OCI-LY3 (cell line): Measurements from ENCODE around the gene AATF.

Experiments used
- H2AFZ ChIP-seq: fragments of 200-600, 300-600 bp; shearing (Covaris generic); 2 replicates; pipeline ENCODE4 v1.6.0; 2014; ENCODE audit warnings: antibody characterized with exemption, low read depth, low read length
- H3K27ac ChIP-seq: fragments of 200-600, 300-600 bp; sonication (generic); 2 replicates; pipeline ENCODE4 v1.5.1; 2014; ENCODE audit warnings: mild to moderate bottlenecking, low read length, moderate library complexity, mixed read lengths
- H3K27me3 ChIP-seq: fragments of 200-600, 300-600 bp; sonication (generic); 2 replicates; pipeline ENCODE4 v1.6.1; 2014; ENCODE audit warnings: low read depth, low read length, mixed read lengths
- H3K36me3 ChIP-seq: fragments of 200-600, 300-600 bp; sonication (generic); replicated peaks from 2 replicates; pipeline ENCODE3; 2014; ENCODE audit warnings: low read depth, low read length, mixed read lengths
- H3K4me1 ChIP-seq: fragments of 300-600, 200-600 bp; sonication (generic); 2 replicates; pipeline ENCODE4 v1.6.1; 2014; ENCODE audit warnings: low read length, mixed read lengths
- H3K4me2 ChIP-seq: fragments of 200-600, 300-600 bp; sonication (generic); 2 replicates; pipeline ENCODE4 v1.6.1; 2014; ENCODE audit warnings: low read length, mixed read lengths
- H3K4me3 ChIP-seq: fragments of 300-600, 200-600 bp; sonication (generic); 2 replicates; pipeline ENCODE4 v1.5.1; 2014; ENCODE audit warnings: antibody characterized with exemption, mild to moderate bottlenecking, low read length, moderate library complexity
- H3K79me2 ChIP-seq: fragments of 300-600, 200-600 bp; shearing (Covaris generic); 2 replicates; pipeline ENCODE4 v1.6.1; 2014; ENCODE audit warnings: mild to moderate bottlenecking, low read length, mixed read lengths
- H3K9ac ChIP-seq: fragments of 300-600, 200-600 bp; shearing (Covaris generic); 2 replicates; pipeline ENCODE4 v1.6.0; 2014; ENCODE audit warnings: mild to moderate bottlenecking, low read length, moderate library complexity
- H3K9me3 ChIP-seq: fragments of 200-600, 300-600 bp; shearing (Covaris generic); 2 replicates; pipeline ENCODE4 v1.6.1; 2014; ENCODE audit warnings: low read length, mixed read lengths; ENCODE audit not compliant: insufficient read depth
- H4K20me1 ChIP-seq: fragments of 200-600, 300-600 bp; sonication (generic); 2 replicates; pipeline ENCODE4 v1.6.1; 2016; ENCODE audit warnings: low read length, mixed read lengths; ENCODE audit not compliant: insufficient read depth
- EZH2phosphoT487 ChIP-seq: fragments of 200-600 bp; shearing (Covaris generic); IDR thresholded peaks from 2 replicates; pipeline ENCODE4 v1.6.1; 2018; ENCODE audit warnings: antibody characterized with exemption, mixed run types, low read depth
- TF ChIP-seq, protein P1 (sequence below): fragments of 200-600, 300-600 bp; sonication (generic); IDR thresholded peaks from 2 replicates; pipeline ENCODE4 v1.5.1; 2014; ENCODE audit warnings: antibody characterized with exemption, low read length, low read depth

The AATF gene

DNA sequence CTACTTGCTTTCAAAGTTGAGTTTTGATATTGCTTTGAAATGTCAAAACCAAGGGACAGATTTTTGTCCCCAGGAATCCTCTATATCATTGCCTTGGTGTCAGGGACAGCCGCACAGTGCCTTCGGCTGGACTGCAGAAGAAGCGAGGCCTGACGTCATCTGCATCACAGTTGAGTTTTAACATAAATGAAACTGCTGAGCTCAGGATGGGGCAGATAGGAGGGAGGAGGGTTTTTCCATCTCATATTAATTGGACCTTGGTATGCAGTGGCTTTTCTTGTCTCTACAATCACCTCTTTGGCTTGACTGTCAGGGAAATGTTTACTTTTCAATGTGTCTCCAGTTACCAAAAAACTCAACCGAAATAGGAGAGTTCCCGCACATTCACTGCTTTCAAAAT is 111.3 kb downstream of the AATF start:
- H3K9ac ChIP-seq = no peak overlapping the region
- H3K27ac ChIP-seq = no peak overlapping the region
- H3K4me2 ChIP-seq = no peak overlapping the region
- no peaks in the 10 kb centered on the region for H3K9me3 ChIP-seq
- no peaks in the 10 kb centered on the region for H3K27me3 ChIP-seq
- peaks cover 5% of the 10 kb centered on the region; the same call in 1 of the 2 replicates for H4K20me1 ChIP-seq
- TF ChIP-seq EZH2phosphoT487 = no peak
- TF ChIP-seq, protein P1, sequence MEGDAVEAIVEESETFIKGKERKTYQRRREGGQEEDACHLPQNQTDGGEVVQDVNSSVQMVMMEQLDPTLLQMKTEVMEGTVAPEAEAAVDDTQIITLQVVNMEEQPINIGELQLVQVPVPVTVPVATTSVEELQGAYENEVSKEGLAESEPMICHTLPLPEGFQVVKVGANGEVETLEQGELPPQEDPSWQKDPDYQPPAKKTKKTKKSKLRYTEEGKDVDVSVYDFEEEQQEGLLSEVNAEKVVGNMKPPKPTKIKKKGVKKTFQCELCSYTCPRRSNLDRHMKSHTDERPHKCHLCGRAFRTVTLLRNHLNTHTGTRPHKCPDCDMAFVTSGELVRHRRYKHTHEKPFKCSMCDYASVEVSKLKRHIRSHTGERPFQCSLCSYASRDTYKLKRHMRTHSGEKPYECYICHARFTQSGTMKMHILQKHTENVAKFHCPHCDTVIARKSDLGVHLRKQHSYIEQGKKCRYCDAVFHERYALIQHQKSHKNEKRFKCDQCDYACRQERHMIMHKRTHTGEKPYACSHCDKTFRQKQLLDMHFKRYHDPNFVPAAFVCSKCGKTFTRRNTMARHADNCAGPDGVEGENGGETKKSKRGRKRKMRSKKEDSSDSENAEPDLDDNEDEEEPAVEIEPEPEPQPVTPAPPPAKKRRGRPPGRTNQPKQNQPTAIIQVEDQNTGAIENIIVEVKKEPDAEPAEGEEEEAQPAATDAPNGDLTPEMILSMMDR = no peak
- no peak overlapping the region for H3K4me3 ChIP-seq
- no peaks in the 10 kb centered on the region for H3K79me2 ChIP-seq
- H3K36me3 ChIP-seq = peaks cover 8% of the 10 kb centered on the region
- H2AFZ ChIP-seq = no peak overlapping the region
- H3K4me1 ChIP-seq = no peaks in the 10 kb centered on the region

DNA sequence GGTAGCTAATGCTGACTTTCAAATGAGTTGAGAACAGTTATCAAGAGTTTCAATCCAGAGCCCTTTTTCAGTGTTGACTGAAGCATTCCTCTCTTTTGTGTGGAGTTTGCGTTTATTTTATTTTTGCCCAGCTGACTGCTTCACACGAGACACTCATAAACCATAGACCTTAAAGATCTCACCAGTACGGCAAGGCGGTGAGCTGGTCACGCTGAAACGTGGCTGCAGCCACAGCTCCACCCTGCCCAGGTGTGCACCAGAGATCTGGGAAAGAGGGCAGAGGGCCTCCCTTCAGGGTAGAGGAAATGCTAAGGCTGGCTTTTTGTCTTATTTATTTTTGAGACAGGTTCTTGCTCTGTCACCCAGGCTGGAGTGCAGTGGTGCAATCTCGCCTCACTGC is 112.2 kb downstream of the AATF start:
- no peaks in the 10 kb centered on the region for H4K20me1 ChIP-seq
- H3K27ac ChIP-seq = no peak overlapping the region
- no peaks in the 10 kb centered on the region for H3K9me3 ChIP-seq
- no peaks in the 10 kb centered on the region for H3K79me2 ChIP-seq
- peaks cover 8% of the 10 kb centered on the region for H3K36me3 ChIP-seq
- H3K4me1 ChIP-seq = no peaks in the 10 kb centered on the region
- no peak overlapping the region for H3K4me2 ChIP-seq
- TF ChIP-seq, protein P1 = no peak
- no peak overlapping the region for H3K4me3 ChIP-seq
- H2AFZ ChIP-seq = no peak overlapping the region
- H3K27me3 ChIP-seq = no peaks in the 10 kb centered on the region
- no peak overlapping the region for H3K9ac ChIP-seq

DNA sequence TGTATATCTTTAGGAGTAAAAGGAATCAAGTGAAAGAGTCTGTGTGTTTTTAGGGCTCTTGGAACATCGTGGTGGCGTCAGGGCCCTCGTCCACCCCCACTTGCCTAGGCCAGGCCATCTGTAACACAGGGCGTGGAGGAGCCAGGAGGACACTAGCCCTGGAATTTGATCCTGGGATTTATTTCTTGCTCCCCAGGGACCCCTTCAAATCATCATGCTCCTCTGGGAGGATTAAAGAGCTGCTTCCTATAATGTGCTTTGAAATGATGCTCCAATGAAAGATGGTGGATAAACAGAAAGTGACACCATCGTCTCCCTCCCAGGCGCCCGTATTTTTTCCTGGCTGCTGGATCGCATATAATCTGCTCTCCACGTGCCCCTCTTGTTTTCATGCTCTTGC is 113.3 kb downstream of the AATF start:
- TF ChIP-seq, protein P1 = no peak
- TF ChIP-seq EZH2phosphoT487 = no peak
- Histone ChIP-seq H3K27ac (no peak overlapping the region), H4K20me1 (no peaks in the 10 kb centered on the region), H3K36me3 (peaks cover under 1% of the 10 kb centered on the region), H3K4me1 (no peaks in the 10 kb centered on the region), H2AFZ (no peak overlapping the region), H3K27me3 (no peaks in the 10 kb centered on the region), H3K4me2 (no peak overlapping the region), H3K9ac (no peak overlapping the region), H3K79me2 (no peaks in the 10 kb centered on the region), H3K9me3 (no peaks in the 10 kb centered on the region), H3K4me3 (no peak overlapping the region)

DNA sequence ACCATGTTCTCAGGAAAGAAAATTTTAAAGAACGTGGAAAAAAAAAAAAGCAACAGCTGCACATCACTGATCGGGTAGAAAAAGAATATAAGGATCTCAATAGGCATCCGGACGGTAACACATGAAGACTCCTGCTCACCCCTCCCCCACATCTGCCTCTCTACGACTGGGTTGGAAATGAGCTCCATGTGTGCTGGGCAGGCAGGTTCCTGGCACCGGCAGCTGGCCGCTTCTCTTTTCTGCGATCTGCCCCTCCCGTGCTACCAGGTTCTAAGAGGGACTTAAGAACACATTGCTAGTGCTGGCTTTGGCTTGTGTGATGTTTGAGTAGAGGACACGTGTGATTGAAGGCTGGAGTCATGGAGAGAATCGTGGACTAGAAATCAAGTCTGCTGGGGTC is 115.5 kb downstream of the AATF start:
- Histone ChIP-seq H4K20me1 (no peaks in the 10 kb centered on the region), H3K4me3 (no peak overlapping the region), H3K4me1 (no peaks in the 10 kb centered on the region), H3K4me2 (no peak overlapping the region), H2AFZ (no peak overlapping the region), H3K36me3 (no peaks in the 10 kb centered on the region), H3K9ac (no peak overlapping the region), H3K27ac (no peak overlapping the region), H3K79me2 (no peaks in the 10 kb centered on the region), H3K9me3 (no peaks in the 10 kb centered on the region), H3K27me3 (no peaks in the 10 kb centered on the region)
- TF ChIP-seq, protein P1 = no peak
- TF ChIP-seq EZH2phosphoT487 = no peak
